ENCODE data around the gene DAB2IP. TPM values are rescaled to one million over a fixed set of nuclear protein-coding genes. Genes with fewer than 3 reads are reported as not detected.

The DAB2IP gene
- total RNA-seq, 4 donors from 2014 or later = 42.0 to 93.4 (median 47.9) TPM

DNA sequence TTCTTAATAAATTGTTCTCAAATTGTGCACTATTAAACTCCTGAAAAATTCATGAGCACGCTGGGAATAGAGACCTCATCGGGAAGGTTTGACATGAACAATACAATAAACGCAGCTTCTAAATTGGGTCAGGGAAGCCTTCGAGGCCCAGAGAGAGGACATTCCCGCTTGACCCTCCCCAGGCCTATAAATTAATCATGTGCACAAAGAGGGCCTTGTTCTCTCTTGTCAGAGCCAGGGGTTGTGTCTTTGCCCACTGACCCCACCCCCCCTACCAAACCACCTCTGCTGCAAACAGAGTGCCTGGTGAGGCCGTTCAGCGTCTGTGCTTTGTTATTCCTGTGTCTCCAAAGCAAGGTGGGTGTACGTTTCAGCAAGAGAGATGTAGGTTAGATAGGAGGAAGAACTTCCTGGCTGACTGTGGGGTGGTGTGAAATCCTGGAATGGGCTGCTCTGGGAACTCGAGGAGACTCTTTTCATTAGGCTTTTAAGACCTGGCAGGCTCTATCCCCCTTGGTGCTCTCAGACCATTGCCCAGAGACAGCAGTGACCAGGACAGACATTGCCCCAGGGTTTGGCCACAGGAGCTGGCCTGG lies 18.2 kb upstream of the DAB2IP start:
- Histone ChIP-seq H3K27me3 (no peaks in the 10 kb centered on the region), H3K4me3 (no peak overlapping the region), H3K4me1 (peaks cover 0 to 59% (median 14%) of the 10 kb centered on the region in 3 donors), H3K36me3 (no peaks in the 10 kb centered on the region), H3K27ac (no peak overlapping the region), H3K9me3 (no peaks in the 10 kb centered on the region)
- TF ChIP-seq, protein P1, sequence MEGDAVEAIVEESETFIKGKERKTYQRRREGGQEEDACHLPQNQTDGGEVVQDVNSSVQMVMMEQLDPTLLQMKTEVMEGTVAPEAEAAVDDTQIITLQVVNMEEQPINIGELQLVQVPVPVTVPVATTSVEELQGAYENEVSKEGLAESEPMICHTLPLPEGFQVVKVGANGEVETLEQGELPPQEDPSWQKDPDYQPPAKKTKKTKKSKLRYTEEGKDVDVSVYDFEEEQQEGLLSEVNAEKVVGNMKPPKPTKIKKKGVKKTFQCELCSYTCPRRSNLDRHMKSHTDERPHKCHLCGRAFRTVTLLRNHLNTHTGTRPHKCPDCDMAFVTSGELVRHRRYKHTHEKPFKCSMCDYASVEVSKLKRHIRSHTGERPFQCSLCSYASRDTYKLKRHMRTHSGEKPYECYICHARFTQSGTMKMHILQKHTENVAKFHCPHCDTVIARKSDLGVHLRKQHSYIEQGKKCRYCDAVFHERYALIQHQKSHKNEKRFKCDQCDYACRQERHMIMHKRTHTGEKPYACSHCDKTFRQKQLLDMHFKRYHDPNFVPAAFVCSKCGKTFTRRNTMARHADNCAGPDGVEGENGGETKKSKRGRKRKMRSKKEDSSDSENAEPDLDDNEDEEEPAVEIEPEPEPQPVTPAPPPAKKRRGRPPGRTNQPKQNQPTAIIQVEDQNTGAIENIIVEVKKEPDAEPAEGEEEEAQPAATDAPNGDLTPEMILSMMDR (IDR thresholded peaks at IDR 0.05) = no peak
- no peak for TF ChIP-seq POLR2A (IDR thresholded peaks at IDR 0.05)
- no peak for TF ChIP-seq POLR2AphosphoS5 (IDR thresholded peaks at IDR 0.05)
- TF ChIP-seq EP300 (IDR thresholded peaks at IDR 0.05) = no peak
- WGBS, 2 donors (ENCODE audit: low coverage in 1 of 2) = 57 to 81% methylated on average over 5 to 6 of the region's 9 CpGs
- no peak for ATAC-seq

DNA sequence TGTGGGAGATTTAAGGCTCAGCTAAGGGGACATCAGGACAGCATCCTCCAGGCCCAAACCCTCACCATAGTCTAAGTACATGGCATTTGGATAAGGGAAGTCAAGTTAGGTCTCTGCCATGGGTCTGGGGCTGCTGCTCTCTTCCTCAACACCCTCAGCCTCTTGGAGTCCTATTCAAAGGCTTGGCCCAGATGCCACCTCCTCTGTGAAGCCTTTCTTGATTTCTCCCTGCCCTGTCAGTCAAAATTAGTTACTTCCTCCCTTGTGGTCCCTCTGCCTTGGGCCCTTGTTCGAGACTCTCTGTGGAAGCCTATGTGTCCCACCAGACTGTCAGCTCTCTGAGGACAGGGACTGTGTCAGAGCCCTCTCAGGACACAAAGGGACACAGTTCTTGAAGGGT lies 17.7 kb upstream of the DAB2IP start:
- ATAC-seq = no peak
- H3K4me3 ChIP-seq = no peak overlapping the region
- no peak overlapping the region for H3K27ac ChIP-seq
- H3K4me1 ChIP-seq = peaks cover 0 to 61% (median 16%) of the 10 kb centered on the region in 3 donors
- no peaks in the 10 kb centered on the region for H3K36me3 ChIP-seq
- no peaks in the 10 kb centered on the region for H3K9me3 ChIP-seq
- TF ChIP-seq, protein P1 (IDR thresholded peaks at IDR 0.05) = no peak
- no peak for TF ChIP-seq EP300 (IDR thresholded peaks at IDR 0.05)
- TF ChIP-seq POLR2AphosphoS5 (IDR thresholded peaks at IDR 0.05) = no peak
- no peak for TF ChIP-seq POLR2A (IDR thresholded peaks at IDR 0.05)
- WGBS, 2 donors (ENCODE audit: low coverage in 1 of 2) = no CpG with 5 or more reads among the region's 1 CpG
- H3K27me3 ChIP-seq = no peaks in the 10 kb centered on the region

GRCh38 chr9:121634329-121635261 lies 16.8 kb upstream of the DAB2IP start:
- peaks cover 0 to 61% (median 16%) of the 10 kb centered on the region in 3 donors for H3K4me1 ChIP-seq
- TF ChIP-seq POLR2A (IDR thresholded peaks at IDR 0.05) (no peak), EP300 (IDR thresholded peaks at IDR 0.05) (no peak), POLR2AphosphoS5 (IDR thresholded peaks at IDR 0.05) (no peak)
- TF ChIP-seq, protein P1 (IDR thresholded peaks at IDR 0.05) = peak in 3 of 4 experiments; percentile 33 to 61 (median 51)
- peak; percentile 34 for ATAC-seq
- H3K9me3 ChIP-seq = no peaks in the 10 kb centered on the region
- no peak overlapping the region for H3K27ac ChIP-seq
- H3K4me3 ChIP-seq = no peak overlapping the region
- no peaks in the 10 kb centered on the region for H3K36me3 ChIP-seq
- H3K27me3 ChIP-seq = no peaks in the 10 kb centered on the region
- 36 to 69% methylated on average over 2 to 7 of the region's 20 CpGs for WGBS, 2 donors (ENCODE audit: low coverage in 1 of 2)

- TF ChIP-seq POLR2A (IDR thresholded peaks at IDR 0.05) = no peak
- TF ChIP-seq POLR2AphosphoS5 (IDR thresholded peaks at IDR 0.05) = no peak
- TF ChIP-seq, protein P1 (IDR thresholded peaks at IDR 0.05) = no peak
- TF ChIP-seq EP300 (IDR thresholded peaks at IDR 0.05) = no peak
- no peak overlapping the region for H3K4me3 ChIP-seq
- H3K27ac ChIP-seq = peak overlapping the region in 2 of 4 donors; percentile 38 to 46
- WGBS, 2 donors (ENCODE audit: low coverage in 1 of 2) = 71 to 88% methylated on average over 3 to 4 of the region's 7 CpGs
- no peaks in the 10 kb centered on the region for H3K9me3 ChIP-seq
- H3K36me3 ChIP-seq = no peaks in the 10 kb centered on the region
- no peak for ATAC-seq
- peaks cover 0 to 69% (median 16%) of the 10 kb centered on the region in 3 donors for H3K4me1 ChIP-seq
- no peaks in the 10 kb centered on the region for H3K27me3 ChIP-seq
These were observed 16.0 kb upstream of the DAB2IP start for GRCh38 chr9:121635300-121635876.
